GM23338 (cell line): Measurements from ENCODE around the gene RSRC2. TPM values are rescaled to one million over a fixed set of nuclear protein-coding genes. Genes with fewer than 3 reads are reported as not detected.

Source experiments
- ATAC-seq: fragments of 200-7000 bp; cut with Tn5 transposase; 3 replicates; pipeline ENCODE4 v1.9.1; 2020
- DNase-seq: peaks from one replicate; pipeline ENCODE4 v3.0.0-alpha.2; 2015; ENCODE audit warnings: low spot score
- H2AFZ ChIP-seq: fragments of 200-600 bp; sonication (generic); 2 replicates; pipeline ENCODE4 v1.8.0; 2016; ENCODE audit warnings: antibody characterized with exemption, mild to moderate bottlenecking, moderate library complexity
- H3F3A ChIP-seq: fragments of 200-600 bp; sonication (generic); replicated peaks from 2 replicates; pipeline ENCODE4 v1.8.0; 2017; ENCODE audit warnings: antibody characterized with exemption, mixed run types, low read depth
- H3K27ac ChIP-seq: fragments of 200-600 bp; sonication (generic); 2 replicates; pipeline ENCODE4 v1.6.1; 2016; ENCODE audit warnings: low read depth
- H3K27me3 ChIP-seq: fragments of 200-600 bp; sonication (generic); 2 replicates; pipeline ENCODE4 v1.8.0; 2016; ENCODE audit warnings: mild to moderate bottlenecking, mixed run types, moderate library complexity; ENCODE audit not compliant: insufficient read depth
- H3K36me3 ChIP-seq: fragments of 200-600 bp; sonication (generic); 2 replicates; pipeline ENCODE4 v1.8.0; 2016; ENCODE audit warnings: mild to moderate bottlenecking; ENCODE audit not compliant: insufficient read depth
- H3K4me1 ChIP-seq: fragments of 200-600 bp; sonication (generic); 2 replicates; pipeline ENCODE4 v1.8.0; 2016; ENCODE audit warnings: mild to moderate bottlenecking, moderate library complexity; ENCODE audit not compliant: insufficient read depth
- H3K4me2 ChIP-seq: fragments of 200-600 bp; sonication (generic); 2 replicates; pipeline ENCODE4 v1.7.1; 2017; ENCODE audit warnings: mixed run types
- H3K4me3 ChIP-seq: fragments of 200-600 bp; sonication (generic); 2 replicates; pipeline ENCODE4 v1.6.1; 2016; ENCODE audit warnings: mixed run types
- H3K79me2 ChIP-seq: fragments of 200-600 bp; sonication (generic); replicated peaks from 2 replicates; pipeline ENCODE4 v1.8.0; 2017; ENCODE audit warnings: mild to moderate bottlenecking; ENCODE audit not compliant: insufficient read depth
- H3K9me2 ChIP-seq: fragments of 200-600 bp; sonication (generic); 2 replicates; pipeline ENCODE4 v1.8.0; 2017; ENCODE audit not compliant: insufficient read depth
- H4K20me1 ChIP-seq: fragments of 200-600 bp; sonication (generic); replicated peaks from 2 replicates; pipeline ENCODE4 v1.8.0; 2017; ENCODE audit warnings: mild to moderate bottlenecking; ENCODE audit not compliant: insufficient read depth
- H3K27ac Mint-ChIP-seq: 2 replicates; pipeline ENCODE4 v1.8.0; 2020; ENCODE audit warnings: inconsistent platforms, mild to moderate bottlenecking, moderate library complexity, mixed read lengths
- H3K27me3 Mint-ChIP-seq: 3 replicates; pipeline ENCODE4 v1.8.0; 2022; ENCODE audit warnings: low read depth, mild to moderate bottlenecking, moderate library complexity, mixed read lengths, inconsistent platforms; ENCODE audit not compliant: insufficient read depth, poor library complexity
- H3K36me3 Mint-ChIP-seq: 3 replicates; pipeline ENCODE4 v1.8.0; 2021; ENCODE audit warnings: low read depth, mild to moderate bottlenecking, inconsistent platforms, moderate library complexity, mixed read lengths
- H3K4me1 Mint-ChIP-seq: 3 replicates; pipeline ENCODE4 v1.8.0; 2020; ENCODE audit warnings: mild to moderate bottlenecking, inconsistent platforms, mixed read lengths
- H3K4me3 Mint-ChIP-seq: 3 replicates; pipeline ENCODE4 v1.8.0; 2021; ENCODE audit warnings: moderate library complexity, mild to moderate bottlenecking, inconsistent platforms, mixed read lengths
- H3K9me3 Mint-ChIP-seq: 3 replicates; pipeline ENCODE4 v1.8.0; 2020; ENCODE audit warnings: moderate library complexity, mild to moderate bottlenecking, inconsistent platforms, mixed read lengths
- ETS1 ChIP-seq: IDR thresholded peaks from 2 replicates; pipeline ENCODE4 v1.6.1; 2016; ENCODE audit warnings: antibody characterized with exemption
- NANOG ChIP-seq: IDR thresholded peaks from 2 replicates; pipeline ENCODE4 v1.6.1; 2016; ENCODE audit warnings: antibody characterized with exemption, borderline replicate concordance
- REST ChIP-seq: IDR thresholded peaks from one replicate; pipeline ENCODE4 v1.6.1; 2018; ENCODE audit warnings: antibody characterized with exemption; ENCODE audit not compliant: unreplicated experiment
- STAT1 ChIP-seq: IDR thresholded peaks from one replicate; pipeline ENCODE4 v1.6.1; 2016; ENCODE audit warnings: antibody characterized with exemption; ENCODE audit not compliant: unreplicated experiment
- ZNF114 ChIP-seq: fragments of 250-450 bp; sonication (Bioruptor Pico); IDR thresholded peaks from 2 replicates; pipeline ENCODE4 v1.5.0; 2020; ENCODE audit warnings: mild to moderate bottlenecking, moderate library complexity
- polyA plus RNA-seq: library from polyadenylated mRNA; unstranded; fragments of >200 nt; fragmentation: Nextera tagmentation; extraction: Ambion mirVana; gene quantifications from 2 replicates; pipeline ENCODE4 v1.2.1, GENCODE V29; 2016
- total RNA-seq: library from RNA; depleted of rRNA; stranded (reverse); fragments of >200 nt; shearing (Covaris generic); gene quantifications from 2 replicates; pipeline ENCODE4 v1.2.3, GENCODE V29; 2014

Gene RSRC2
- total and polyA plus RNA-seq, 2 experiments from 2014 or later = 76.3 to 184 TPM

- TF ChIP-seq NANOG (no peak), STAT1 (no peak), ZNF114 (CRISPR knock-in tag) (no peak), REST (no peak)
Measured at GRCh38 chr12:122563361-122563760, 36.6 kb upstream of the RSRC2 start (continued).

GRCh38 chr12:122560138-122560537 is 33.4 kb upstream of the RSRC2 start:
- Histone ChIP-seq H3K4me2 (no peak overlapping the region), H3K4me3 (no peak overlapping the region), H4K20me1 (peaks cover 13% of the 10 kb centered on the region), H3K27ac (no peak overlapping the region), H2AFZ (no peak overlapping the region), H3K79me2 (no peaks in the 10 kb centered on the region), H3F3A (no peaks in the 10 kb centered on the region), H3K36me3 (peaks cover 37% of the 10 kb centered on the region), H3K27me3 (no peaks in the 10 kb centered on the region), H3K9me2 (no peaks in the 10 kb centered on the region), H3K4me1 (no peaks in the 10 kb centered on the region)
- no peaks in the 10 kb centered on the region; the same call in 2 of the 3 replicates for H3K9me3 Mint-ChIP-seq
- H3K27ac Mint-ChIP-seq = no peak overlapping the region
- DNase-seq (no peak), ATAC-seq (no peak)
- no peak overlapping the region for H3K4me3 Mint-ChIP-seq
- no peak for TF ChIP-seq REST
- peaks cover 4% of the 10 kb centered on the region for H3K27me3 Mint-ChIP-seq
- H3K36me3 Mint-ChIP-seq = peaks cover 64% of the 10 kb centered on the region
- no peaks in the 10 kb centered on the region for H3K4me1 Mint-ChIP-seq

- Mint-ChIP-seq H3K9me3 (no peaks in the 10 kb centered on the region; the same call in 2 of the 3 replicates), H3K36me3 (peaks cover 72% of the 10 kb centered on the region), H3K4me1 (no peaks in the 10 kb centered on the region), H3K4me3 (no peak overlapping the region), H3K27me3 (peaks cover 4% of the 10 kb centered on the region), H3K27ac (no peak overlapping the region)
- Histone ChIP-seq H3F3A (no peaks in the 10 kb centered on the region), H3K79me2 (no peaks in the 10 kb centered on the region), H3K27me3 (no peaks in the 10 kb centered on the region), H2AFZ (no peak overlapping the region), H3K4me2 (no peak overlapping the region), H3K4me3 (no peak overlapping the region), H3K27ac (no peak overlapping the region), H3K4me1 (no peaks in the 10 kb centered on the region), H3K36me3 (peaks cover 35% of the 10 kb centered on the region), H4K20me1 (peaks cover 13% of the 10 kb centered on the region), H3K9me2 (no peaks in the 10 kb centered on the region)
- ATAC-seq (no peak), DNase-seq (no peak)
- no peak for TF ChIP-seq ETS1
Measured at GRCh38 chr12:122558745-122559641, 32.3 kb upstream of the RSRC2 start.
